ENCODE measurements around the gene DDX60.
"Not testable (repeated sequence)": the region's sequence is repeated elsewhere in the genome, so short reads cannot be mapped to it uniquely, and the experiment has no call there.

DDX60 gene

GRCh38 chr4:168318266-168318895 is at the start of gene DDX60:
DDX60 (minus strand) TSS chr4:168318752; CDS start chr4:168311259, 7,493 bp downstream.
- peak; percentile 71 for DNase-seq (ENCODE audit: low spot score)

- no peak for DNase-seq (ENCODE audit: low spot score)
Observed at GRCh38 chr4:168367065-168367464, 48.5 kb upstream of the DDX60 start.

GRCh38 chr4:168362025-168362401 is 43.5 kb upstream of the DDX60 start:
- no peak for DNase-seq (ENCODE audit: low spot score)

GRCh38 chr4:168361365-168362024 is 42.9 kb upstream of the DDX60 start:
- DNase-seq (ENCODE audit: low spot score) = no peak

GRCh38 chr4:168360271-168360670 is 41.7 kb upstream of the DDX60 start:
- no peak for DNase-seq (ENCODE audit: low spot score)

GRCh38 chr4:168357941-168358340 is 39.4 kb upstream of the DDX60 start:
- no peak for DNase-seq (ENCODE audit: low spot score)

GRCh38 chr4:168353746-168354145 is 35.2 kb upstream of the DDX60 start:
- DNase-seq (ENCODE audit: low spot score) = no peak

GRCh38 chr4:168337550-168337940 is 19.0 kb upstream of the DDX60 start:
- peak; percentile 9 for DNase-seq (ENCODE audit: low spot score)

GRCh38 chr4:168336837-168337549 is 18.4 kb upstream of the DDX60 start:
- DNase-seq (ENCODE audit: low spot score) = no peak

GRCh38 chr4:168335621-168336020 is 17.1 kb upstream of the DDX60 start:
- DNase-seq (ENCODE audit: low spot score) = peak; percentile 35

- DNase-seq (ENCODE audit: low spot score) = no peak
Observed at GRCh38 chr4:168334053-168334452, 15.5 kb upstream of the DDX60 start.

GRCh38 chr4:168330575-168330974 is 12.0 kb upstream of the DDX60 start:
- not testable (repeated sequence) for DNase-seq (ENCODE audit: low spot score)

GRCh38 chr4:168325591-168325990 is 7.0 kb upstream of the DDX60 start:
- no peak for DNase-seq (ENCODE audit: low spot score)

- DNase-seq (ENCODE audit: low spot score) = no peak
Observed at GRCh38 chr4:168321006-168321405, 2.5 kb upstream of the DDX60 start.

- no peak for DNase-seq (ENCODE audit: low spot score)
Observed at GRCh38 chr4:168319486-168320019, 1.0 kb upstream of the DDX60 start.

- DNase-seq (ENCODE audit: low spot score) = no peak
Observed at GRCh38 chr4:168317621-168318020, 931 bp downstream of the DDX60 start.

GRCh38 chr4:168309781-168310180 is 8.8 kb downstream of the DDX60 start:
- DNase-seq (ENCODE audit: low spot score) = no peak

- DNase-seq (ENCODE audit: low spot score) = no peak
Observed at GRCh38 chr4:168308912-168309311, 9.6 kb downstream of the DDX60 start.

- no peak for DNase-seq (ENCODE audit: low spot score)
Observed at GRCh38 chr4:168306476-168306875, 12.1 kb downstream of the DDX60 start.

- DNase-seq (ENCODE audit: low spot score) = peak; percentile 7
Observed at GRCh38 chr4:168304744-168305459, 13.7 kb downstream of the DDX60 start.

GRCh38 chr4:168303430-168303829 is 15.1 kb downstream of the DDX60 start:
- not testable (repeated sequence) for DNase-seq (ENCODE audit: low spot score)

- DNase-seq (ENCODE audit: low spot score) = no peak
Observed at GRCh38 chr4:168293386-168293975, 25.1 kb downstream of the DDX60 start.
